ENCODE data around the gene KRTAP4-3.

KRTAP4-3 gene

DNA sequence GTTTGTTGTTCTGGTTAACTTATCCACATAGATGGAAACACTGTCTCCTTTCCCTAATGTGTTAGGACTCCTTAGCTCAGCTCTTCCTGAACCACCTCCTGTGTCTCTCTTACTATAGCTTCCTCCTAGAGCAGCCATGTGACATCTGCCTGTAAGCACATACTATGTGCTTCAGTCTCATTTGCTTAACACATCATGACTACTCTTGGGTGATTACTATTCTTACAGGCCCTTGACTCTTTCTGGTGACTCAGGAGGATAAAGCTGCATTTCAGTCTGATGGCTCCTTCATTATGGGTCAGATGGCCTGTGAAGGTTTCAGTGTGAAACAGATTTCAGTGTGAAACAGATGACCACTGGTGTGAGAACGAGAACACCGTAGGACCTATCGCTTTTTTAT, 10.3 kb upstream of the KRTAP4-3 start:
- TF ChIP-seq, protein P1, sequence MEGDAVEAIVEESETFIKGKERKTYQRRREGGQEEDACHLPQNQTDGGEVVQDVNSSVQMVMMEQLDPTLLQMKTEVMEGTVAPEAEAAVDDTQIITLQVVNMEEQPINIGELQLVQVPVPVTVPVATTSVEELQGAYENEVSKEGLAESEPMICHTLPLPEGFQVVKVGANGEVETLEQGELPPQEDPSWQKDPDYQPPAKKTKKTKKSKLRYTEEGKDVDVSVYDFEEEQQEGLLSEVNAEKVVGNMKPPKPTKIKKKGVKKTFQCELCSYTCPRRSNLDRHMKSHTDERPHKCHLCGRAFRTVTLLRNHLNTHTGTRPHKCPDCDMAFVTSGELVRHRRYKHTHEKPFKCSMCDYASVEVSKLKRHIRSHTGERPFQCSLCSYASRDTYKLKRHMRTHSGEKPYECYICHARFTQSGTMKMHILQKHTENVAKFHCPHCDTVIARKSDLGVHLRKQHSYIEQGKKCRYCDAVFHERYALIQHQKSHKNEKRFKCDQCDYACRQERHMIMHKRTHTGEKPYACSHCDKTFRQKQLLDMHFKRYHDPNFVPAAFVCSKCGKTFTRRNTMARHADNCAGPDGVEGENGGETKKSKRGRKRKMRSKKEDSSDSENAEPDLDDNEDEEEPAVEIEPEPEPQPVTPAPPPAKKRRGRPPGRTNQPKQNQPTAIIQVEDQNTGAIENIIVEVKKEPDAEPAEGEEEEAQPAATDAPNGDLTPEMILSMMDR (IDR thresholded peaks at IDR 0.05; ENCODE audit: insufficient read depth, low read length, missing control alignments), result no peak
- ChIA-PET CTCF (interaction anchor here (1.8 kb wide), 1 partner anchor 9 kb away, joined by 5 read pairs; no protein-coding TSS in a partner anchor), POLR2A (interaction anchor here (0.9 kb wide), 1 partner anchor 17 kb away, joined by 3 read pairs; no protein-coding TSS in a partner anchor)
- DNase-seq (ENCODE audit: low read depth, low spot score), result peak; percentile 14
- H3K4me3 ChIP-seq (ENCODE audit: low read depth, low read length), result no peak overlapping the region

DNA sequence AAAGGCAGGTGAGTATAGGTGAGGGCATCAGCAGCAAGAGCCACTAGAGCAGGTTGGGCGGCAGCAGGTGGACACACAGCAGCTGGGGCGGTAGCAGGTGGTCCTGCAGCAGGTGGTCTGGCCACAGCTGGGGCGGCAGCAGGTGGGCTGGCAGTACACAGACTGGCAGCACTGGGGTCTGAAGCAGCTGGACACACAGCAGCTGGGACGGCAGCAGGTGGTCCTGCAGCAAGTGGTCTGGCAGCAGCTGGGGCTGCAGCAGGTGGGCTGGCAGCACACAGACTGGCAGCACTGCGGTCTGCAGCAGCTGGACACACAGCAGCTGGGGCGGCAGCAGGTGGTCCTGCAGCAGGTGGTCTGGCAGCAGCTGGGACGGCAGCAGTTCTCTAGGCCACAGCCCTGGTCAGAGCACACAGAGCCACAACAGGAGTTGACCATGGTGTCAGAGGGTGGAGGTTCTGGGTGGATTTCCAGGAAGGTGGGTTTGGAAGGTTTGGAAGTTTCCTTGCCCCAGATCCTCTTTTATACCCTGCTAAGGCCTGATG, 9.8 kb upstream of the KRTAP4-3 start, which contains the start of gene KRTAP4-2:
TSS of gene KRTAP4-2 (minus strand) at position 495 of the 545 bp plus-strand sequence. CDS start at position 438, 57 bp downstream.
- no peak for DNase-seq (ENCODE audit: low read depth, low spot score)
- ChIA-PET CTCF (interaction anchor here (1.8 kb wide), 1 partner anchor 10 kb away, joined by 5 read pairs; no protein-coding TSS in a partner anchor), POLR2A (no interaction called here)
- TF ChIP-seq, protein P1 (IDR thresholded peaks at IDR 0.05; ENCODE audit: insufficient read depth, low read length, missing control alignments), result no peak
- no peak within 1 kb of the TSS for H3K4me3 ChIP-seq (ENCODE audit: low read depth, low read length)

DNA sequence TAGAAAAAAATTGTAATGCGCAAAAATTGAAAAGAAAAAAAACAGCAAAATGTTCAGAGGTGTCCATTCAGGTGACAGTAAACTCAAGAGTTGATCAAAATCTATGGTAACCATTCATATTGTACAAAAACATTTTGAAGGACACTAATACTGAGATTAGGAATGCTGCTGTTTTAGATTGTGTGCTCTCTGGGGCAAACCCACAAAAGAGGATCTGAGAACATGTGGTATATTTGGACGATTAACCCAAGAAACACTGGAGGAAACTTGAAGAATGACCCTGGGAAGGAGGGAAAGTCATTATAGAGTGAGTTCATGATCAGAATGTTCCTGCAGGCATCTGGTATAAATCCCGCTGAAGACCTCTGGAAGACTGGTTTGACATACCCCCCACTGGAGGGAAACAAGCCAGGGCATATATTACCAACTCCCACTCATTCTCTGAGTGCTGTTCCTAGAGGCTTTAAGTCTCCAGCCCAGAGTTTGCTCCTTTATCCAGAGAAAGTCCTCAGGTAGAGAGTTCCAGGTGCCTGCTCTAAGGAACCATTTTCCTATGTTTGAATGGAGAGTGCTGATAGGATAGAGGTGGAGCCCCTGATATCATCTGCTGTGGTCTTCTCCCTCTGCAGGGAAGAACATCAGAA, 8.8 kb upstream of the KRTAP4-3 start:
- CTCF ChIA-PET, result interaction anchor here (1.1 to 1.8 kb wide), 2 partner anchors 10 to 472 kb away, joined by 4 to 5 read pairs; no protein-coding TSS in a partner anchor
- POLR2A ChIA-PET, result no interaction called here
- TF ChIP-seq, protein P1 (IDR thresholded peaks at IDR 0.05; ENCODE audit: insufficient read depth, low read length, missing control alignments), result no peak
- no peak for DNase-seq (ENCODE audit: low read depth, low spot score)
- H3K4me3 ChIP-seq (ENCODE audit: low read depth, low read length), result no peak overlapping the region

DNA sequence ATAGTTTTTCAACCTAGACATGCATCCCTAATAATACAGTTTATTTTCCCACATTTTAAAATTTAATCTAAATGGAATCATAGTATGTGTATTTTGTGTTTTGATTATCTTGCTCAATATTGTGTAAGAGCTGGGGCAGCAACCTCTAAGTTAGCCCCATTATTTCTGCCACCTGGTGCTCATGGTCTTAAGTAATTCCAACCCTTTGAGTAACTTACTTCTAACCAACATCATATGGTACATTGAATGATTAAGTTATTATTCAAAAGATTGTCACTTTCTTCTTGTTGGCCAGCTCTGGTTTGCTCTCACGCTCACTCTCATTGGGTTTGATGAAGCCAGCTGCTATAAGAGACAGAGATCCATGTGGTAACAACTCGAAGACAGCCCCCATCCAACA, 3.9 kb upstream of the KRTAP4-3 start:
- TF ChIP-seq, protein P1 (IDR thresholded peaks at IDR 0.05; ENCODE audit: insufficient read depth, low read length, missing control alignments), result no peak
- no peak for DNase-seq (ENCODE audit: low read depth, low spot score)
- ChIA-PET POLR2A (no interaction called here), CTCF (no interaction called here)
- no peak overlapping the region for H3K4me3 ChIP-seq (ENCODE audit: low read depth, low read length)

DNA sequence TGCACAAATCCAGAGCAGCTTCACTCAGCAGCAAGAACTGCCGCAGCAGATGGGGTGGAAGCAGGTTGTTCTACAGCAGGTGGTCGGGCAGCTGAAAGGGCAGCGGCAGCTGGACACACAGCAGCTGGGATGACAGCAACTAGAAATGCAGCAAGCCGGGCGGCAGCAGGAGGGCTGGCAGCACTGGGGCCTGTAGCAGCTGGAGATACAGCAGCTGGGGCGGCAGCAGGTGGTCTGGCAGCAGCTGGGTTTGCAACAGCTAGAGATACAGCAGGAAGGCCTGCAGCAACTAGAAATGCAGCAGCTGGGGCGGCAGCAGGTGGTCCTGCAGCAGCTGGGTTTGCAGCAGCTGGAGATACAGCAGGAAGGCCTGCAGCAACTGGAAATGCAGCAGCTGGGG, 460 bp downstream of the KRTAP4-3 start:
- H3K4me3 ChIP-seq (ENCODE audit: low read depth, low read length), result no peak overlapping the region
- TF ChIP-seq, protein P1 (IDR thresholded peaks at IDR 0.05; ENCODE audit: insufficient read depth, low read length, missing control alignments), result no peak
- CTCF ChIA-PET, result no interaction called here
- DNase-seq (ENCODE audit: low read depth, low spot score), result no peak
- POLR2A ChIA-PET, result no interaction called here

DNA sequence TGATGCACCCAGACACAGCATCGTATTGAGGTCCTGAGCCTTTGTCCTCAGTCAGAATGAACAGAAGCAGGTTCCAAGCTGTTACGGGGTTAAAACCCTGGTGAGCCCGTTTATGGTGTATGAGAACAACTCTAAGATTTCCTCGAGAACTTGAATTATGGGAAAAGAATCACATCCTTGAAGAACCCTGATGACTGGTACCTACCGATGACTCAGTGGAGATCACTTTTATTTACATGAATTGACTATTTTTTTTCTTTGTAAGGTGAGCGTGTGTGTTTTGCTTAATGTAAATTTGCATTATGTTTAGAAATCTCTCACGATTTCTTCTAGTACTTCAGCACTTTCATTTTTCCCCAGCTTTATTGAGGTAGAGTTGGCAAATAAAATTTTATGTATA, 4.2 kb downstream of the KRTAP4-3 start:
- TF ChIP-seq, protein P1 (IDR thresholded peaks at IDR 0.05; ENCODE audit: insufficient read depth, low read length, missing control alignments), result no peak
- no peak for DNase-seq (ENCODE audit: low read depth, low spot score)
- CTCF ChIA-PET, result no interaction called here
- POLR2A ChIA-PET, result no interaction called here
- H3K4me3 ChIP-seq (ENCODE audit: low read depth, low read length), result no peak overlapping the region
